GM19395 (cell line): ENCODE data around the gene STX2.
"Not testable (repeated sequence)": the region's sequence is repeated elsewhere in the genome, so short reads cannot be mapped to it uniquely, and the experiment has no call there.

Experiments used
- ATAC-seq: cut with Tn5 transposase; IDR thresholded peaks from one replicate; pipeline ENCODE4 v1.9.1; 2021; ENCODE audit warnings: mild to moderate bottlenecking, moderate library complexity; ENCODE audit not compliant: unreplicated experiment

The STX2 gene

GRCh38 chr12:130803702-130804101, 35.3 kb downstream of the STX2 start:
- no peak for ATAC-seq

- no peak for ATAC-seq
These were observed 38.7 kb downstream of the STX2 start for GRCh38 chr12:130800312-130800711.

GRCh38 chr12:130799051-130799450, 40.0 kb downstream of the STX2 start:
- no peak for ATAC-seq

- ATAC-seq = peak; percentile 88
These were observed 41.9 kb downstream of the STX2 start for GRCh38 chr12:130796985-130797686.

- no peak for ATAC-seq
These were observed 43.1 kb downstream of the STX2 start for GRCh38 chr12:130795906-130796305.

- ATAC-seq = no peak
These were observed 45.5 kb downstream of the STX2 start for GRCh38 chr12:130793554-130793849.

GRCh38 chr12:130792821-130793553, 46.1 kb downstream of the STX2 start:
- no peak for ATAC-seq

GRCh38 chr12:130791629-130792028, 47.4 kb downstream of the STX2 start:
- ATAC-seq = no peak

GRCh38 chr12:130788515-130788914, 50.5 kb downstream of the STX2 start:
- ATAC-seq = no peak

GRCh38 chr12:130787445-130788410, 51.3 kb downstream of the STX2 start:
- ATAC-seq = no peak

GRCh38 chr12:130787041-130787440, 52.0 kb downstream of the STX2 start:
- no peak for ATAC-seq

- ATAC-seq = no peak
These were observed 55.8 kb downstream of the STX2 start for GRCh38 chr12:130783110-130783715.

GRCh38 chr12:130782245-130782644, 56.8 kb downstream of the STX2 start:
- ATAC-seq = not testable (repeated sequence)

- ATAC-seq = no peak
These were observed 58.0 kb downstream of the STX2 start for GRCh38 chr12:130780880-130781575.

GRCh38 chr12:130780325-130780724, 58.7 kb downstream of the STX2 start:
- no peak for ATAC-seq

GRCh38 chr12:130778776-130779175, 60.3 kb downstream of the STX2 start:
- no peak for ATAC-seq

- ATAC-seq = no peak
These were observed 62.2 kb downstream of the STX2 start for GRCh38 chr12:130776857-130777339.

- peak; percentile 62 for ATAC-seq
These were observed 62.8 kb downstream of the STX2 start for GRCh38 chr12:130775953-130776856.

GRCh38 chr12:130770413-130771028, 68.5 kb downstream of the STX2 start:
- ATAC-seq = no peak
